HG02798 (cell line): ENCODE measurements around the gene TMEM259.
A peak's percentile ranks its signal among the peaks of the same experiment; 100 is the strongest.

Experiments used
- ATAC-seq: cut with Tn5 transposase; IDR thresholded peaks from one replicate; pipeline ENCODE4 v1.9.1; 2021; ENCODE audit warnings: mild to moderate bottlenecking; ENCODE audit not compliant: unreplicated experiment, poor library complexity

The TMEM259 gene

DNA sequence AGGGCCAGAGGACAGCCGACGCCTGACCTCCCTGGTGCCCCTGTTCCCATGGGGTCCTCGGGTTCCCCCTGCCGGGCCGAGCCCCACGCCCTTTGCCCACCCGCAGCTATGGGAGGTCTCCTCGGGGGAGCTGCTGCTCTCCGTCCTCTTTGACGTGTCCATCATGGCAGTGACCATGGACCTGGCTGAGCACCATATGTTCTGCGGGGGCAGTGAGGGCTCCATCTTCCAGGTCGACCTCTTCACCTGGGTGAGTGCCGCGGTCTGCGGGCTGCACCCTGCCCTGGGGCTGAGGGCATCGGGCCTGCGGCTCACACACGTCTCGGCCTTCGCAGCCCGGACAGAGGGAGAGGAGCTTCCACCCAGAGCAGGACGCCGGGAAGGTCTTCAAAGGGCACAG, 30.2 kb downstream of the TMEM259 start:
- ATAC-seq, result no peak

DNA sequence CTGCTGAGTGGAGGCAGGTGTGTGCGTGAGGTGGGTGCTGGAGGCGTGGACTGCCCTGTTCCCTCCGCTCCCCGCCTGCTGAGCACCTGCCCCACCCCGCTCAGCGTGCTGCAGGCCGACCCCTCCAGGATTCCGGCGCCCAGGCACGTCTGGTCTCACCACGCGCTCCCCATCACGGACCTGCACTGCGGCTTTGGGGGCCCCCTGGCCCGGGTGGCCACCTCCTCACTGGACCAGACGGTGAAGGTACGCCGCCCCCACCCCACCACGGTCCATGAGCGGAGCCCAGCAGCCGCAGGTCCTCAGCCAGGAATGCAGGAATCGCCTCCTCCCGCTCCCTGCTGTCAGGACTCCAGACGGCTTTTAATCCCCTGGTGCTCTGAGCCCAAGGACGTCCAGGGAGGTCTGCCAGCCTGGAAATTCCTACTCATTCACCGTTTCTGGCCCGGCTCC, 30.8 kb downstream of the TMEM259 start:
- no peak for ATAC-seq

GRCh38 chr19:989381-990081, 31.4 kb downstream of the TMEM259 start:
- no peak for ATAC-seq

GRCh38 chr19:988510-988909, 32.4 kb downstream of the TMEM259 start:
- ATAC-seq, result no peak

- no peak for ATAC-seq
These were observed 32.8 kb downstream of the TMEM259 start for GRCh38 chr19:988081-988480.

GRCh38 chr19:986083-986482, 34.8 kb downstream of the TMEM259 start:
- no peak for ATAC-seq

DNA sequence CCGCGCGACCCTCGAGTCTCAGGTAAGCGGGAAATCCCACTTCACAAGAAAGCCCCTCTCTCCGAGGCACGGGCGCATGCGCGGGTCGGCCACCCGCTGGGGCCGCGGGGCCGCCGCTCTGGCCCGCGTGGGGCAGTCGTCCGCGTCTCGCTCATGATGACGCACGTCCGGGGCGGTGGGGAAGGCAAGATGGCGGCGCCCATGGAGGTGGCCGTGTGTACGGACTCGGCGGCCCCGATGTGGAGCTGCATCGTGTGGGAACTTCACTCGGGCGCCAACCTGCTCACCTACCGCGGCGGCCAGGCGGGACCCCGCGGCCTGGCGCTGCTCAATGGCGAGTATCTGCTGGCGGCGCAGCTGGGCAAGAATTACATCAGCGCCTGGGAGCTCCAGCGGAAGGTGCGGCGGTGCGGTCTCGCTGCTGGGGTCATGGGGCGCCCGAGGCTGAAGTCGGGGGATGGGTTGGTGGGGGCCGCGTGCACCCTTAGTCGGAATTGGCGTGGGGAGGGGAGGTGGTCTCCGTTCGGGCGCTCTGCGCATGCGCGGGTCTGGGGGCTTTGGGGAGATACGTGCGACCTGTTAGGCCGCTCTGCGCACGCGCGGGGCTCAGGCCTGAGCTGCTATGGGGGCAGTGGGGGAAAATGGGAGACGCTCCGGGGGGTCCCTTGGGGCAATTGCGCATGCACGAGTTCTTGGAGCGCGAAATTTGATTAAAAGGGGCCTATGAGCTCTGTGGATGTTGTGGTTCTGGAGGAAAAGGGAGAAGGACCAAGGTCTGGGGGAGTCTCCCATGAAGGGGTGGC, 36.6 kb downstream of the TMEM259 start, which contains the start of gene WDR18:
Gene WDR18, plus strand, starts transcription at position 181 of the 803 bp plus-strand sequence. Its CDS starts 9 bp downstream, at position 190.
- peak; percentile 87 for ATAC-seq

- peak; percentile 60 for ATAC-seq
These were observed 38.3 kb downstream of the TMEM259 start for GRCh38 chr19:982567-983170.

GRCh38 chr19:980133-980998, 40.6 kb downstream of the TMEM259 start:
- no peak for ATAC-seq

- no peak for ATAC-seq
These were observed 41.6 kb downstream of the TMEM259 start for GRCh38 chr19:979318-979741.

DNA sequence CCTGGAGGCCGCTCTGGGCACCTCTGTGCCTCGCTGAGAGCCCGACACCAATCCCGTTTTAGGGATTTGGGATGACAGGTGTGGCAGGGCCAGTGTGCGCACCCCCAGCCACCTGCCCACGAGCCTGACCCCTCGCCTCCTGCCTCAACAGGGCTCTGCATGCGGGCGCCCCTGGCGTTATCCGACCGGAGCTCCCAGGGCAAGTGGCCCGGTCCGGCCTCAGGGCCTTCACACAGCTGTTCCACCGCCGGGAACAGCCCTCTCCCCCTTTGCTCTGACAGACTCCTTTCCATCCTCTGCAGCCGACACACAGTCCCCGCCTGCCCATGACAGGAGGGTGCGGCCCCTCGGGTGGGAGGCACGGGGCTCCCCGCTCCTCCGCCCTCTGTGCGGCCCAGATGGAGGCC, 43.9 kb downstream of the TMEM259 start:
- ATAC-seq, result no peak

DNA sequence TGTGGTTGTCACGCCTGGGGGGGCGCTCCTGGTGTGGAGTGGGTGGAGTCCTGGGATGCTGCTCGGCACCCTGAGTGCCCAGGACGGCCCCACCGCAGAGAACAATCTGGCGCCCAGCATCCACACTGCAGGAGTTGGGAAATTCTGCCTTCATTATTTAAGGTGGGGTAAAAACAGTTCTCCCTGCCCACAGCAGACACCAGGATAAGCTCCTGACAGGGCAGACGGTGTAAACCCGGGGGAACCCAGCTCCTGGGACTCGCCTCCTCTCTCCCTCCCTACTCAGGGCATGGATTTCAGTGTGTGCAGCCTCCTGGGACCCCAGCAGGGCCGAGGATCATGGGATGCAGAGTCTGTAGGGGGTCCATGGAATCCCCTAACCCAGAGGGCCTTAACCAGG, 44.4 kb downstream of the TMEM259 start:
- no peak for ATAC-seq

DNA sequence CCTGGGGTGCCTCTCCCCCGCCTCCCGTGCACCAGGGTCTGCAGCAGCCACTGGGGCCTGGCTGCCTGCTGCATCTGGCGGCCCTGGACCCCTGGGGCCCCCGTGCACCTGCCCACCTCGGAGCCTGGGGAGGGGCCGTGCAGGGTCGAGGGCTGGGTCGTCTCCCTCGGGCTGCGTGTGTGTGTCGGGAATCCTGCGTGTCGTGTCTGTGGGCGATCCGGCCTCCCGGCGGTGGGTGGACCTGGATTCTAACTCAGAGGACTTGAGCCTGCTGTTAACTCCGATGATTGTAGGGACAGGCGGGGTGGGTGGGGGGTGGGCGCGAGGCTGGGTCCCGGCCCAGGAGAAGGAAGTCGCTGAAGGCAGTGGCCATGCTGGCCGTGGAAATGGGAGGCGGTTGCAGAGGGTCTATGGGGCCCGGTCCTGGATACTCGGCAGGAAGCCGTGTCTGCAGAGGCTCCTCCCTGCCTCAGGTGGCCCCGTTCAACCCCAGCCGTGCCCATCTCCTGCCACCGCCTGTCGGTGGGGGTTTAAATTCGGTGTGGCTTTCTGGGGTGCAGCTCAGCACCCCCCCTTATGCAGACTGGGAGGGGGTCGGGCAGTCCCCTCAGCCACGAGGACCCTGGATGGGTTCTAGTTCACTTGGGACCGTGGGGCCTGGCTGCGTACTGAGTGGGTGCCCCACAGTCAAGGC, 46.2 kb downstream of the TMEM259 start:
- ATAC-seq, result no peak

- ATAC-seq, result no peak
These were observed 47.0 kb downstream of the TMEM259 start for GRCh38 chr19:973726-974563.

- ATAC-seq, result no peak
These were observed 48.6 kb downstream of the TMEM259 start for GRCh38 chr19:972281-972680.

- ATAC-seq, result no peak
These were observed 49.1 kb downstream of the TMEM259 start for GRCh38 chr19:971795-972194.

- no peak for ATAC-seq
These were observed 50.2 kb downstream of the TMEM259 start for GRCh38 chr19:970695-971094.

DNA sequence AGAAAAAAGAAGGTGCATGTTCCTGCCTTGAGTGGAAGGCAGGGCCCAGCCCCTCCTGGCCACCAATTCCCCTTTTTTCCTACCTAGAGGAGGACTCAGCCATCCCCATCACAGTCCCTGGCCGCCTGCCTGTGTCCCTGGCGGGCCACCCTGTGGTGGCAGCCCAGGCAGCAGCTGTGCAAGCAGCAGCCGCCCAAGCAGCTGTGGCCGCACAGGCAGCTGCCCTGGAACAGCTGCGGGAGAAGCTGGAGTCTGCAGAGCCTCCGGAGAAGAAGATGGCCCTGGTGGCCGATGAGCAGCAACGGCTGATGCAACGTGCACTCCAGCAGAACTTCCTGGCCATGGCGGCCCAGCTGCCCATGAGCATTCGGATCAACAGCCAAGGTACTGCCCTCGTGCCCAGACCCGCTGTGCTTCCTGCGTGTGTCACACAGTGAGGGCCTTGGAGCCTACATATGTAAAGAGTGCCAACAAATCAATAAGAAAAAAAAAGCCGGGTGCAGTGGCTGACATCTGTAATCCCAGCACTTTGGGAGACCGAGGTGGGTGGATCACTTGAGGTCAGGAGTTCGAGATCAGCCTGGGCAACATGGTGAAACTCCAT, 54.3 kb downstream of the TMEM259 start:
- no peak for ATAC-seq
